AG04450 (cell line): ENCODE data around the gene MID1. TPM values are rescaled to one million over a fixed set of nuclear protein-coding genes. Genes with fewer than 3 reads are reported as not detected.

ENCODE experiments used
- CTCF ChIA-PET: fragments of 300-600, 350-600 bp; formaldehyde crosslinking; extraction: SDS; loops from one replicate; lab custom pipeline; 2022; ENCODE audit warnings: antibody characterized with exemption, inconsistent platforms; lab: Charles Lee
- POLR2A ChIA-PET: fragments of 350-600 bp; formaldehyde crosslinking; extraction: SDS; loops from one replicate; lab custom pipeline; 2021; ENCODE audit warnings: antibody characterized with exemption, inconsistent platforms; lab: Yijun Ruan, JAX
- DNase-seq: peaks from one replicate; pipeline ENCODE4 v3.0.0-alpha.2; 2011; ENCODE audit warnings: low read depth, low spot score
- H3K27ac ChIP-seq: one replicate; pipeline ENCODE4 v1.5.1; 2012; ENCODE audit warnings: low read depth, low read length, control low read depth
- H3K27me3 ChIP-seq: one replicate; pipeline ENCODE4 v1.6.0; 2012; ENCODE audit warnings: low read length; ENCODE audit not compliant: control insufficient read depth, insufficient read depth
- H3K4me3 ChIP-seq: 2 replicates; pipeline ENCODE4 v1.5.1; 2011; ENCODE audit warnings: mild to moderate bottlenecking, low read depth, low read length, control low read depth
- H3K9me3 ChIP-seq: 2 replicates; pipeline ENCODE4 v1.5.1; 2012; ENCODE audit warnings: low read length; ENCODE audit not compliant: control insufficient read depth, insufficient read depth
- CTCF ChIP-seq: IDR thresholded peaks from 2 replicates; pipeline ENCODE4 v1.5.1; 2011; ENCODE audit warnings: low read depth, low read length, control low read depth, inconsistent platforms
- polyA plus RNA-seq: library from polyadenylated mRNA; depleted of rRNA; stranded (reverse); fragments of >200 nt; gene quantifications from 2 replicates; pipeline ENCODE4 v1.2.3, GENCODE V29; 2011

The MID1 gene
- polyA plus RNA-seq, 1 experiment: 37.5 TPM

- CTCF ChIA-PET: no interaction called here
- Histone ChIP-seq H3K4me3 (no peak overlapping the region), H3K9me3 (no peaks in the 10 kb centered on the region), H3K27ac (no peak overlapping the region), H3K27me3 (no peaks in the 10 kb centered on the region)
- no peak for TF ChIP-seq CTCF
- POLR2A ChIA-PET: no interaction called here
- DNase-seq: no peak
Observed at GRCh38 chrX:10482708-10483107, 137.7 kb downstream of the MID1 start.

- Histone ChIP-seq H3K4me3 (no peak overlapping the region), H3K9me3 (no peaks in the 10 kb centered on the region), H3K27ac (no peak overlapping the region), H3K27me3 (no peaks in the 10 kb centered on the region)
- POLR2A ChIA-PET: no interaction called here
- no peak for DNase-seq
- CTCF ChIA-PET: no interaction called here
- no peak for TF ChIP-seq CTCF
Observed at GRCh38 chrX:10482261-10482660, 138.1 kb downstream of the MID1 start.

GRCh38 chrX:10480861-10481260 lies 139.5 kb downstream of the MID1 start:
- CTCF ChIA-PET: interaction anchor here (0.7 kb wide), 1 partner anchor 159 kb away, joined by 3 read pairs; no protein-coding TSS in a partner anchor
- Histone ChIP-seq H3K9me3 (no peaks in the 10 kb centered on the region), H3K4me3 (no peak overlapping the region), H3K27me3 (no peaks in the 10 kb centered on the region), H3K27ac (no peak overlapping the region)
- no peak for DNase-seq
- TF ChIP-seq CTCF: no peak
- POLR2A ChIA-PET: no interaction called here

- Histone ChIP-seq H3K9me3 (no peaks in the 10 kb centered on the region), H3K4me3 (no peak overlapping the region), H3K27ac (no peak overlapping the region), H3K27me3 (no peaks in the 10 kb centered on the region)
- no peak for TF ChIP-seq CTCF
- CTCF ChIA-PET: no interaction called here
- no peak for DNase-seq
- POLR2A ChIA-PET: no interaction called here
Observed at GRCh38 chrX:10479508-10479907, 140.9 kb downstream of the MID1 start.

GRCh38 chrX:10477525-10477924 lies 142.9 kb downstream of the MID1 start:
- DNase-seq: no peak
- Histone ChIP-seq H3K4me3 (no peak overlapping the region), H3K9me3 (no peaks in the 10 kb centered on the region), H3K27me3 (no peaks in the 10 kb centered on the region), H3K27ac (no peak overlapping the region)
- TF ChIP-seq CTCF: no peak
- POLR2A ChIA-PET: no interaction called here
- CTCF ChIA-PET: no interaction called here
